GM12865 (cell line): ENCODE results near the gene KRTAP5-1.

Experiments
- DNase-seq: peaks from one replicate; pipeline ENCODE4 v3.0.0; 2010; ENCODE audit warnings: low read depth
- H3K4me3 ChIP-seq: 2 replicates; pipeline ENCODE4 v1.5.1; 2011; ENCODE audit warnings: mild to moderate bottlenecking, low read depth, low read length, control low read depth
- CTCF ChIP-seq: IDR thresholded peaks from 2 replicates; pipeline ENCODE4 v1.5.1; 2011; ENCODE audit warnings: low read length, control low read depth, low read depth, inconsistent platforms; ENCODE audit not compliant: insufficient read depth; ENCODE audit errors: missing control alignments

The KRTAP5-1 gene

GRCh38 chr11:1628506-1629325 is 43.6 kb upstream of the KRTAP5-1 start:
- H3K4me3 ChIP-seq, result no peak overlapping the region
- TF ChIP-seq CTCF, result peak; percentile 90
- DNase-seq, result peak; percentile 41

GRCh38 chr11:1625541-1625940 is 40.5 kb upstream of the KRTAP5-1 start:
- no peak for TF ChIP-seq CTCF

GRCh38 chr11:1624621-1625020 is 39.5 kb upstream of the KRTAP5-1 start:
- DNase-seq, result no peak
- no peak overlapping the region for H3K4me3 ChIP-seq
- no peak for TF ChIP-seq CTCF

More at GRCh38 chr11:1625541-1625940, 40.5 kb upstream of the KRTAP5-1 start:
- H3K4me3 ChIP-seq, result no peak overlapping the region
- no peak for DNase-seq

GRCh38 chr11:1623716-1624115 is 38.6 kb upstream of the KRTAP5-1 start:
- H3K4me3 ChIP-seq, result no peak overlapping the region
- DNase-seq, result no peak
- TF ChIP-seq CTCF, result no peak

GRCh38 chr11:1622086-1622485 is 37.0 kb upstream of the KRTAP5-1 start, which contains the start of gene KRTAP5-4:
Gene KRTAP5-4, minus strand, starts transcription at chr11:1622138. Its CDS starts 45 bp downstream, at chr11:1622093.
- no peak within 1 kb of the TSS for H3K4me3 ChIP-seq
- DNase-seq, result no peak
- no peak for TF ChIP-seq CTCF

GRCh38 chr11:1619449-1619848 is 34.4 kb upstream of the KRTAP5-1 start:
- H3K4me3 ChIP-seq, result no peak overlapping the region
- no peak for TF ChIP-seq CTCF
- no peak for DNase-seq
